NCI-H526 treated with DMSO at 0.1 percent for 48 hours (cell line): ENCODE results near the gene TGOLN2.

ENCODE experiments used
- DNase-seq: peaks from one replicate; lab custom pipeline; 2025; lab: John Stamatoyannopoulos, UW

The TGOLN2 gene

GRCh38 chr2:85308896-85309555 is 18.8 kb downstream of the TGOLN2 start:
- no peak for DNase-seq

- no peak for DNase-seq
Measured at GRCh38 chr2:85308201-85308600, 19.6 kb downstream of the TGOLN2 start.

DNA sequence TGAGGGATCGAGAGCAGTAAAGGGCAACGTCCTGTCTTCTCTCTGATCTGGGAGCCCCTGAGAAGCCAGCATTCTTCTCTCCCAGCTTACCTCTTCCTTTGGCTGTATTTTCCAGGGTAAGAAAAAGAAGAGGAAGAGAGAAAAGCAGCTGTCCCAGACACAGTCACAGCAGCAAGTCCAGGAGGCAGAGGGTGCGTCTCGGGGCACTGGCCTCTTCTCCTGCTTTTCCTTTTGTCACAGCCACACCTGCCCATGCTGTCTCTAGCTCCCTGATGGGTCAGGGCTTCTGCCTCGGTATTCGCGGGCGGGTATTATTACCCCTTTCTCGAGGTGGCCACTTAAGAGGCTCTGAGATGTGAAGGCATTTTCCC is 20.3 kb downstream of the TGOLN2 start:
- no peak for DNase-seq

- no peak for DNase-seq
Measured at GRCh38 chr2:85303780-85304531, 23.8 kb downstream of the TGOLN2 start.

- no peak for DNase-seq
Measured at GRCh38 chr2:85302121-85302520, 25.7 kb downstream of the TGOLN2 start.

- no peak for DNase-seq
Measured at GRCh38 chr2:85291425-85292023, 36.3 kb downstream of the TGOLN2 start.

DNA sequence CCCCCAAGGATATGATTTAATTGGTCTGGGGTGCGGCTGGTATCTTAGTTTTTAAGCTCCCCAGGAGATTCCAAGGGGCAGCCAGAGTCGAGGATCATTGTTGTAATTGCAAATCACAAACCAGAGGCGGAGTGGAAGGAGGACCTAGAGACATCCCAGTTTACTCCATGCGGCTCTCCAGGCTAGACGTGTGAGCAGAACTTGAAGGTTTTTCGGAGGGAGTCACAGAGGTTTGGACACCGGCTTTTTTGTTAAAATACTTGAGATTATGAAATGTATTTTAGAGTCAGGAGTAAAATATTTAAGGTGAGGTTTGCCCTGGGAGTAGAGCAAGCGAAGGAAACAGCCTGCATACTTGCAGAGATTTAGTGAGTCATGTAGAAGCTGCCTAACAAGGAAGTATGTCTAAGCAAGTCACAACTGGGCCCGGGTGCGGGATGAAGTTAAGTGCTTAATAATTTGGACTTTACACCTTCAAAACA is 39.5 kb downstream of the TGOLN2 start:
- no peak for DNase-seq

DNA sequence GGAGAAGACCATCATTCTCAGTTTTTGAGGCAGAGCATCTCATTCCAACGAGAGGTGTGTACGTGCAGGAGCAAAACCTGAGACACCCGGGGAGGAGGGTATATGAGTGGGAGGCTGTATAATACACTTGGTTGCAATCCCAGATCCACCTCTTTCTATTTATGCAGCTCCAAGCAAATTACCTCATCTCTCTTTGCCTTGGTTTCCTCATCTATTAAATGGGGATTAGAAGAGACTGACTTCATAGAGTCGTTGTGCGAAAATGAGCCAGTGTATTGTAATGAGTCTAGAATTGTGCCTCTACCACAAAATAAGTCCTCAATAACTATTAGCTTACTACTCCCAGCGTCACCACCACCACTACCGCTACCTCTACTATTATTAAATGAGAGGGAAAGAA is 40.1 kb downstream of the TGOLN2 start:
- DNase-seq: no peak

DNA sequence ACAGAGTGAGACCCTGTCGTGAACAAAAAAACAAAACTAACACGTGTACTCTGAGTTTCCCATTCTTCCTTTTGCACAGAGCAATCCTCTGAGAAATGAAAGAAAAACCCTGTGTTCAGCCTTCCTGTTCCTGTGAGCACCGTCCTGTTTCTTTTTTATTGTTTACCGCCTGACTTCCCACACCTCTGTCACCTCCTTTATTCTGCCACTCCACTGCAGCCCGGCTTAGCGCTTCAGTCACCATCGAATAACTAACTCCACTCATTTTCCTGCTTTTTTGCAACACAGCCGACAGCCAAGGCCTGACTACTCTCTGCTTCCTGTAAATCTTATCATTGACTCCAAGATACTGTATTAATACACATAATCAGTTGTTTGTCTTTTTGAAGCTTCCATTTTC is 40.9 kb downstream of the TGOLN2 start:
- DNase-seq: no peak

- DNase-seq: no peak
Measured at GRCh38 chr2:85283641-85284040, 44.1 kb downstream of the TGOLN2 start.

DNA sequence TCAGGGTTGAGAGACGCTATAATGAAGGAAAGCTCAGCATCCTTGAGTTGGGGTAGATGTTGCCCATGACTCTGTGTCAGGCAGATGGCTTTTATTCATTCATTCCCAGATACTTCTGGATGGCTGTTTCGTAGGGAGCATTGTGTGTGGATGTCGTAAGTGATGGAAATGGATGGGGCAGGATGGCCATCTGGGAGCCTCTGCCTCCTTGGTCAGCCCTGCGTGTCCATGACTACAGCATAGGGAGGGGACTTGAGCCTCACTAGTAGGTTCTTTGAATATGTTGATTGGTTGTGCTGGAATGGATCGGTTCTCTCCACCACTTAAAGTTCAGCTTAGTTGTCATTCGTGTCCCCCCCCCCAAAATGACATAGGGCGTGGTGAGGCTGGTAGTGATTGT is 44.9 kb downstream of the TGOLN2 start:
- no peak for DNase-seq

- no peak for DNase-seq
Measured at GRCh38 chr2:85281553-85281952, 46.2 kb downstream of the TGOLN2 start.

GRCh38 chr2:85278361-85278760 is 49.4 kb downstream of the TGOLN2 start:
- DNase-seq: no peak

DNA sequence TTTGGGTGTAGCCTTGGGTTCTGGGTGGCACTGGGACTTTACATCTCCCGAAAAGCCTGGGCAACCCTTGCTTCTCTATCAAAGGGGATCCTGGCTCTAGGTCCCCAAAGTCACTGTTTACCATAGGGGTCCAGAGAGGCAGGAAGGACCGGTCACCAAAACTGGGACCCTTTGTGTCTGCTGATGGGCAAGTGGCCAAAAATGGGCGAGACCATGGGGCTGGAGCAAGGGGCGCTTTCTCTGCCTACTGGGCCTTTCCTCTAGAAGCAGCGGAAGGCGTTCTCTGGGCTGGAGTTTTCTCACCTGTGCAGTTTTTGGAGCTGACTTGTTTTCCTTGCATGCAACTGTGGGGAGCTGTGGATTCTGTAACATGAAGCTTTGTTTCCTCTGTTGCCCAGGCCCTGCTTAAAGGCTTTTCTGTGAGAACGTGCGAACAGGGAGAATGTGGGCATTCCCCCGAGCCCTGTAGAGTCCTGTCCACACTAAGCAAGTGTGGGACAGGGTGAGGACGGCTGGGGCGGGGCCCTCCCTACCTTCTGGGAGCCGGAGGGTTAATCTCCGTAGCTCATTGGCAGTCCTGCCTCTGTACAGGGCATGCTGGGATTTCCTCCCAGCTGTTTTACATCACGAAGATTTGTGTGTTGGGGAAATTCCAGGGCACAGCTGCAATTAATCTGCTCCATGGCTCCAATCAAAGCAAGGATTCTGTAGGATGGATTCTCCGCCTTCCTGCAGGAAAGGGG is 50.2 kb downstream of the TGOLN2 start:
- DNase-seq: no peak

- DNase-seq: no peak
Measured at GRCh38 chr2:85276571-85277118, 51.1 kb downstream of the TGOLN2 start.

DNA sequence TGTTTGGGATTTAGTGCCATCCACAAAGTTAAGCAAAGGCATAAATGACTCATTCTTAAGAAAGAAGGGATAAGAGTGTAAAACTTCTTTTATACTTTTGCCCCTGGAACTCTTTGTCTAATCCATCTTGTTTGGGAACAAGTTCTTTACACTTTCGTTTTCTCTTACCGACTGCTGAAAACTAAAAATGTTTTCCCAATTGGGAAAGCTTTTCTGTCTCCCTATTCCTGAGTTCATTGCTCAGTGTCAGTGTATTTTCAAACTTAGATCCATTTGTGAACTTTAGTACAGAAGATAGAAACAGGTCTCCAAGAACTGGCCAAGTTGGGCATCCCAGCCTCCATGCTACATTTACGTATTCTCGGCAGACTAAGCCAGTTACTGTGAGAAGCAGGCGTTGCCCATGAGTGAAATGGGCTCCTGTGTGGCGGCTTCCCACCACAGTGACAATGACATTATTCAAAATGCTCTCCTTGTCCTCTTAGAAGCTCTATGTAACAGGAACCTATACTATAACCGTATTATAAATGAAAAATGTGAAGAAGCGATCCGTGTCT is 51.7 kb downstream of the TGOLN2 start:
- no peak for DNase-seq

GRCh38 chr2:85273738-85274731 is 53.8 kb downstream of the TGOLN2 start:
- DNase-seq: no peak

DNA sequence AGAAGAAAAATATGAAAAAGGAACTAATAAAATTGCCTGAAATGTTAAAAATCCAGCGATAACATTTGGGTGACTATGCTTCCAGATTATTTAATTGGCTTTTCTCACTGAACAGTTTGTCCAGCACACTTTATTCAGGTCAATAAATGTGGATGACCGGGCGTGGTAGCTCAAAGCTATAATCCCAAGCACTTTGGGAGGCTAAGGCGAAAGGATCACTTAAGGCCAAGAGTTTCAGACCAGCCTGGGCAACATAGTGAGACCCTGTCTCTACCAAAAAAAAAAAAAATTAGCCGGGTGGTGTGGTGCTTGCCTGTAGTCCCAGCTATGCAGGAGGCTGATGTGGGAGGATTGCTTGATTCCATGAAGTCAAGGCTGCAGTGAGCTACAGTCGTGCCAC is 55.4 kb downstream of the TGOLN2 start:
- DNase-seq: no peak

GRCh38 chr2:85269959-85270358 is 57.8 kb downstream of the TGOLN2 start:
- DNase-seq: no peak
